Activated CD4-positive, alpha-beta T cell treated with anti-CD3 and anti-CD28 coated beads, Interleukin-2, amount 10 ng/mL, durations not matched to agents 24 days and 14 days (primary cell): ENCODE measurements around the gene NELL1. TPM values are rescaled to one million over a fixed set of nuclear protein-coding genes. Genes with fewer than 3 reads are reported as not detected.

Experiments
- DNase-seq: peaks from one replicate; pipeline ENCODE4 v3.0.0; 2022
- H3K27ac Mint-ChIP-seq: one replicate; pipeline ENCODE4 v1.8.0; 2022; ENCODE audit warnings: mild to moderate bottlenecking, mixed read lengths
- H3K27me3 Mint-ChIP-seq: one replicate; pipeline ENCODE4 v1.8.0; 2022; ENCODE audit warnings: mixed read lengths
- H3K36me3 Mint-ChIP-seq: one replicate; pipeline ENCODE4 v1.8.0; 2022; ENCODE audit warnings: low read depth, mild to moderate bottlenecking, mixed read lengths
- H3K4me1 Mint-ChIP-seq: one replicate; pipeline ENCODE4 v1.8.0; 2021; ENCODE audit warnings: mixed read lengths
- H3K4me3 Mint-ChIP-seq: one replicate; pipeline ENCODE4 v1.8.0; 2022; ENCODE audit warnings: mild to moderate bottlenecking, moderate library complexity, mixed read lengths
- H3K9me3 Mint-ChIP-seq: one replicate; pipeline ENCODE4 v1.8.0; 2021; ENCODE audit warnings: mixed read lengths
- intact Hi-C: fragments of 100-400 bp; cut with micrococcal nuclease; formaldehyde crosslinking; loops from one replicate; pipeline ENCODE4 v1.15.1; 2023
- total RNA-seq: library from RNA; stranded (reverse); gene quantifications from 2 replicates; pipeline ENCODE4 v1.2.3, GENCODE V29; 2022

Gene NELL1
- total RNA-seq, 1 donor from 2014 or later, result not detected

DNA sequence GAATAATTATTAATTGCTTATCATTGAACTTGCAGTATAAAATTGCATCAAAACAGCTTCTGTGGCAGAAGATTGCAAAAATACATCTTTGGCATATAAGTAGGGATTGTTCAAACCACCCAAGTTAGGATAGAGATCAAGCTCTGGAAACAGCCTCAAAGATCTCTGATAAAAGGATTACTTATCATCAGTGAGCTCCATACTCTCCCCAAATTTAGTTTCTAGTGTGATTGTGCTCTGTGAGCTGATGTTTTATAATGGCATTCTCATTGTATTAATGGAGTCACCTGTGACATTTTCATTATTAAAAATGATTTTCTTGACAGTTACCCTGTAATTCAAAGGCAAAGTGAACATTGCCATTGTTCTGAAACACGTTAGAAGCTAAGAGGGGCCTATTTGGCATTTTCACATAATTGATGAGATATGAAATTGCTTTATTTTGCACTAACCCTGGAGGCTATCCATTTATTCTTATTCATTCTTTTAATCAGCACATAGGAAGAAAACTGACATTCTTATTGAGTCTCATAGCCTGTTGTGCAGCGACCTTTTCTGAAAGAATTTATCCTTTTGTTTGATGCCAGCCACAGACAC is 897.2 kb downstream of the NELL1 start:
- Mint-ChIP-seq H3K27ac (no peak overlapping the region), H3K4me3 (no peak overlapping the region), H3K36me3 (no peaks in the 10 kb centered on the region), H3K4me1 (no peaks in the 10 kb centered on the region), H3K27me3 (no peaks in the 10 kb centered on the region), H3K9me3 (no peaks in the 10 kb centered on the region)
- no peak for DNase-seq
- intact Hi-C loops, result no loop called here

DNA sequence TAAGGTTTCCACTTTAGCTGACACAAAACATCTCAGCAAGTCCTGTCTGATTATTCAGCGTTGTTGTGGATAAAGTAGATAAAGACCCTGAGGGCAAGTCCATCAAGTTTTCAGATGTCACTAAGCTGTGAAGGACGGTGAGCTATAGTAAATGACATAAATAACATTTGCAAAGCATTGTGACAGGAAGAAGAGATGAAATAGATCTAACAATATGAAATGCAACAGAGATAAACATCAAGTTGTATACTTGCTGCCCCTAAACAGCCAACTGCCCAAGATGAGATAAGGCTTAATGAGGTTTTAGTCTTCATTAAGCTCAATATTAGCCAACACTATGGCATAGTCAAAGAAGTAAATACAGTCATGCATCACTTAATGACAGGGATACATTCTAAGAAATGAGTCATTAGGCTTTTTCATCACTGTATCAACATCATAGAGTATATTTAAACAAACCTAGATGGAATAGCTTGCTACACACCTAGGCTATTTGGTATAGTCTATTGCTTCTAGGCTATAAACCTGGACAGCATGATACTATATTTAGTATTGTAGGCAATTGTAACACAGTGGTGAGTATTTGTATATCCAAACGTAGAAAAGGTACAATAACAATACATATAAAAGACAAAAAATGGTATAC is 898.4 kb downstream of the NELL1 start:
- intact Hi-C loops, result no loop called here
- Mint-ChIP-seq H3K4me1 (no peaks in the 10 kb centered on the region), H3K27me3 (no peaks in the 10 kb centered on the region), H3K27ac (no peak overlapping the region), H3K9me3 (no peaks in the 10 kb centered on the region), H3K4me3 (no peak overlapping the region), H3K36me3 (no peaks in the 10 kb centered on the region)
- no peak for DNase-seq

DNA sequence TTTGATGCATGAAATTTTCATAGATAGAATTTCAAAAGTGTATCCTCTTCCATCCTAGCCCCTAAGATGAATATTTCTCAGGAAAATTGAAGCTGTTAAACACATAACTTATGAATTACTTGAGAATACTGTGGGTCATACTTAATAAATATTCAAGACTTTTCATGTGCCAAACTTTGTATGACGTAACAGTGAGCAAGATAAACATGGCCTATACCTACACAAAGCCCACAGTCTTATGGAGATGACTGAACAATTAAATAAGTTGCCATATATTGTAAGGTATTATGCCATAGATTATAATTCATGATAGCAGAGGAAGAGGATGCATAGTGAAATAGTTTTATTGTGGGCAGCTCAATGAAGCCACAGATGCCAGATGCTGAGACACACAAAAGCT is 902.8 kb downstream of the NELL1 start:
- no peaks in the 10 kb centered on the region for H3K27me3 Mint-ChIP-seq
- intact Hi-C loops, result no loop called here
- H3K4me3 Mint-ChIP-seq, result no peak overlapping the region
- no peak for DNase-seq
- H3K4me1 Mint-ChIP-seq, result no peaks in the 10 kb centered on the region
- no peaks in the 10 kb centered on the region for H3K9me3 Mint-ChIP-seq
- no peak overlapping the region for H3K27ac Mint-ChIP-seq
- no peaks in the 10 kb centered on the region for H3K36me3 Mint-ChIP-seq

DNA sequence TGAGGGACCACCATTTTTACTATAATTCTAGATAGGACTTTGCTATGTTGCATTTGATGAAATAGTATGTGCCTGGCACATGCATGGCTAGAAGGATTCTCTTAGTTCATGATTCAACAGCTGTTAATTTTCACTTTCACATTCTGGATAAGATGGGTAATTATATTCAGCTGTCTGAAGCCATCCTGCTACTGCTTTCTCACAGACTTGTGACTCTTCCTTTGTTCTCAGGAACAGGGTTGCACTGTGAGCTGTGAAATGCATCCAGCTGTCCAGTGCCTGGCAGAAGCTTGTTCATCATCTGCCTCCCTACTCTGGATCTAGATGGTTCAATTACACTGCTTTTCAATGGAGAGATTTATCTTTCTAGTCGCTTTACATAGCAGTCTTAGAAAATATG is 913.4 kb downstream of the NELL1 start:
- Mint-ChIP-seq H3K36me3 (no peaks in the 10 kb centered on the region), H3K9me3 (no peaks in the 10 kb centered on the region), H3K27me3 (no peaks in the 10 kb centered on the region), H3K4me1 (no peaks in the 10 kb centered on the region), H3K27ac (no peak overlapping the region), H3K4me3 (no peak overlapping the region)
- DNase-seq, result no peak
- intact Hi-C loops, result no loop called here

DNA sequence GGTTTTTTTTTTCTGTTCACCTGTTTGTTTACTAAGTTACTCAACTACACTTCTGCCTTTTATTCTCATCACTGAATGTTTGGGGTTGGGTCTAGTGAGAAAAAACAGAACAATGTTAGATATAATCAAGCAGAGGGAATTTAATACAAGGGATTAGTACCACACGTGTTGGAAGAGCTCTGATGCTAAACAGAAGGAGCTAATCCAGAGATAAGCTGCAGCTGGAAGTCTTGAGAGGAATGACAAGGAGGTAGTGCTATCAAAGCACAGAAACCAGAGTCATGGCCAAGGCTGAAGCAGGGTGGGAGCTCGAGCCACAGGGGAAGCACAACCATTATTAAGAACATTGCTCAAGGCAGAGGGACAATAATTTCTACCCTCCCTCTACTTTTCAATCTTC is 919.4 kb downstream of the NELL1 start:
- Mint-ChIP-seq H3K27ac (no peak overlapping the region), H3K27me3 (no peaks in the 10 kb centered on the region), H3K36me3 (no peaks in the 10 kb centered on the region), H3K4me3 (no peak overlapping the region), H3K4me1 (no peaks in the 10 kb centered on the region), H3K9me3 (no peaks in the 10 kb centered on the region)
- DNase-seq, result no peak
- intact Hi-C loops, result no loop called here

DNA sequence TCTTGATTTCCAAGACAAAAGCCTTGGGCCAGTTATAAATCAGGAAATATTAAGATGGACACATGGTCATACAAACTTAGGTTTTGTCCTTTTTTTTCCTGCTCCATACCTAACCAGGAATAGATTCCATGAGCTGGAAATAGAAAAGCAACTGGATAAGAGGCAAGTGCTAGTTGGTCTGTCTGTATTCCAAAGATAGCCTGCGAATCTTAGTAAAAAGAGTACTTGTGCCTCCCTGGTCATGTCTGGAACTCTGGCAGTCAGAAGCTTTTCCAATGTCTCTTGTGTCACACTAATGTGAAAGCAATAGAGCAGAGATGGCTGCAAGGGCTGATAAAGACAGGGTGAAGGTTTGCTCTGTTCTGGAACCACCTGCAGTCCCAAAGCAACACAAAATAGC is 933.3 kb downstream of the NELL1 start:
- Mint-ChIP-seq H3K4me3 (no peak overlapping the region), H3K36me3 (no peaks in the 10 kb centered on the region), H3K27ac (no peak overlapping the region), H3K9me3 (peaks cover 3% of the 10 kb centered on the region), H3K27me3 (no peaks in the 10 kb centered on the region), H3K4me1 (no peaks in the 10 kb centered on the region)
- DNase-seq, result no peak
- intact Hi-C loops, result no loop called here

DNA sequence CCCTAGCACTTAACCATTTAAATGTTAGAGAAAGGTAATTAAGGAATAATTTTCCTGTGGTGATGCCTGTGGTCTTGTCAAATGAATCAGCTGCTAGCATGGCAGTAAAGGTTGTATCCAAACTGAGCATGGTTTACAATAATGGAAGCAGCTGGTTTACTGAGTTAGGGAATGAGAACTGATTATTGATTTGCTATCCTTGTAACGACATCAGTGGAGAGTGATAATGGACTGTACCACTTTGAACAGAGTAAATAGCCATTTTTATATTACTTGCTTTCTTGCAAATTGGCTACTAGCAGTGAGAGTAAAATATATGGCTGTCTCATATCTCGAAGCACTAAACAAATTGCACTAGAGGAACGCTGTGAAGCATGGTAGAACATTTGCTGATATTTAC is 934.5 kb downstream of the NELL1 start:
- no peak overlapping the region for H3K27ac Mint-ChIP-seq
- intact Hi-C loops, result no loop called here
- no peaks in the 10 kb centered on the region for H3K36me3 Mint-ChIP-seq
- H3K9me3 Mint-ChIP-seq, result peaks cover 3% of the 10 kb centered on the region
- H3K27me3 Mint-ChIP-seq, result no peaks in the 10 kb centered on the region
- no peaks in the 10 kb centered on the region for H3K4me1 Mint-ChIP-seq
- no peak overlapping the region for H3K4me3 Mint-ChIP-seq
- no peak for DNase-seq

DNA sequence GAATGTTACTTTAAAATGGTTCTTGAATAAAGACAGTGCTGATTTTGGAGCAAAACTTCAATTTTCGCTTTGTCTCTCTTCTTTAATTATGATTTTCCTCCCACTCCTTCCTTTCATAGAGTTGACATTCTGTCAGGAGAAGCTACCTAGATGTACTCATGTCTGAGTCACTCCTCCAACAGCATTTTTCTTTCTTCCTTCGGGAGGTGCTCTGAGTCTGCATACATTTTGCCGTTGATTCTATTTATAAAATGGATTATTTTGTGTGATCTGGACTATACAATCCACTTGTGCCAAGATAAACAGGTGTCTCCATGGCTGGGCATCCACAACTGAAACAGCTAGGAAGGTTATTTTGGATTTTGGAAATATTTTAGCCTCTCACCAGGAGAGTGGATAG is 935.2 kb downstream of the NELL1 start:
- H3K36me3 Mint-ChIP-seq, result no peaks in the 10 kb centered on the region
- no peak overlapping the region for H3K27ac Mint-ChIP-seq

DNA sequence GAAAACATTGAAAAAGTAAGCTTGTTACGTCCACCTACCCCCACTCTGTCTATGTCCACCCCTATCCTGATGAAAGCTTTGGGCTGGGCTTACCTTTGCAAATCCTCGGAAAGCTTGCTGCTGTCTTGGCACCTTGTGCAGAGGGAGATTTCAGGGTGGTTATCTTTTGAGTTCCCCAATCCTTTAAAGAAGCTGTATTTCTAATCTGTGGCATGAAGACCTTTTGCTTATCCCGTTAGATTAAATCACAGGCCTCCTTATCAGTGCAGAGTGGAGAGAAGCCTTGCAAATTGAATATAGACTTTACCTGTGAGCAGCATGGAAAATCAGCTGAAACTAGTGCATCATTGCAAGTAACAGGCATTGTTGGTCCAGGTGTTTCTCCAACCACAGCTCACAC is 942.9 kb downstream of the NELL1 start:
- Mint-ChIP-seq H3K4me1 (no peaks in the 10 kb centered on the region), H3K27me3 (no peaks in the 10 kb centered on the region)

More for the DNA sequence above, 935.2 kb downstream of the NELL1 start:
- Mint-ChIP-seq H3K9me3 (peaks cover 3% of the 10 kb centered on the region), H3K27me3 (no peaks in the 10 kb centered on the region), H3K4me1 (no peaks in the 10 kb centered on the region), H3K4me3 (no peak overlapping the region)
- intact Hi-C loops, result no loop called here
- no peak for DNase-seq

DNA sequence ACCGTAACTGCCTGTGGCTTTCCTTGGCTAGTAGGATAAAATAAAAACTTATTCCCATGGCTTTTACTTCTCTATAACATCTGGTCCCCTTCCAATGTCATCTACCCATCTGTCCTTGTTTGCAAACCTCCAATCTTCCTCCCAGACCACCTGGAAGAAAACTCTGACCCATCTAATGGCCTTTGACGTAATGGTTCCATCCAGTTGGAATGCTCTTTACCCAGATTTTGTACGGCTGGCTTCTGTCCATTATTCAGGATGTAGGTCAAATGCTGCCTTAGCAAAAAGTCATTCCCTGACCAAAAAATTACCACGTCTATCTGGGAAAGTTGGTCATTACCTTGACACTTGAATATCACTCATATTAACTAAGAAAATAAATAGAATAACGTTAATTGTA is 945.6 kb downstream of the NELL1 start:
- no peak for DNase-seq
- Mint-ChIP-seq H3K27ac (no peak overlapping the region), H3K4me1 (no peaks in the 10 kb centered on the region), H3K9me3 (no peaks in the 10 kb centered on the region), H3K4me3 (no peak overlapping the region), H3K36me3 (no peaks in the 10 kb centered on the region), H3K27me3 (no peaks in the 10 kb centered on the region)
- intact Hi-C loops, result no loop called here

More for the DNA sequence above, 942.9 kb downstream of the NELL1 start:
- Mint-ChIP-seq H3K9me3 (no peaks in the 10 kb centered on the region), H3K4me3 (no peak overlapping the region), H3K36me3 (no peaks in the 10 kb centered on the region), H3K27ac (no peak overlapping the region)
- intact Hi-C loops, result no loop called here
- DNase-seq, result no peak

DNA sequence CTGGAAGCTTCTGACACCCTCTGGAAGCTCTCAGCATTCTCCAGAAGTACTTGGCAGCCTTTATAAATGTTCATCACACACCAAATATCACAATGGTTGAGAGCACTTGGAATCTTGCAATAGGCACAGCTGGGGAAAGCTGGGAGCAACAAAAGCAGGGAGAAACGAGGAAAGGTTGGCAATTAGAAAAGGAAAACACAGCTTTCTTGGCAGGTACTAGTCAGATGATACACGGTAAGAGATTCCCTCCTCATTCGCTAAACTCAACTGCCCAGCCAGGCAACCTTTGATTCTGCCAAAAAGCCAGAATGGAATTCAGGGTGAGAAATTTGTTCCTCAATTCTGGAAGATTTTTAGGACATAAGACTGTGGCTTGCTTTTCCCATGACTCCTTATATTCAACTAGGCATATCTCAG is 946.6 kb downstream of the NELL1 start:
- intact Hi-C loops, result no loop called here
- H3K36me3 Mint-ChIP-seq, result no peaks in the 10 kb centered on the region
- H3K4me3 Mint-ChIP-seq, result no peak overlapping the region
- H3K9me3 Mint-ChIP-seq, result no peaks in the 10 kb centered on the region
- no peak for DNase-seq
- no peak overlapping the region for H3K27ac Mint-ChIP-seq
- H3K4me1 Mint-ChIP-seq, result no peaks in the 10 kb centered on the region
- H3K27me3 Mint-ChIP-seq, result no peaks in the 10 kb centered on the region

DNA sequence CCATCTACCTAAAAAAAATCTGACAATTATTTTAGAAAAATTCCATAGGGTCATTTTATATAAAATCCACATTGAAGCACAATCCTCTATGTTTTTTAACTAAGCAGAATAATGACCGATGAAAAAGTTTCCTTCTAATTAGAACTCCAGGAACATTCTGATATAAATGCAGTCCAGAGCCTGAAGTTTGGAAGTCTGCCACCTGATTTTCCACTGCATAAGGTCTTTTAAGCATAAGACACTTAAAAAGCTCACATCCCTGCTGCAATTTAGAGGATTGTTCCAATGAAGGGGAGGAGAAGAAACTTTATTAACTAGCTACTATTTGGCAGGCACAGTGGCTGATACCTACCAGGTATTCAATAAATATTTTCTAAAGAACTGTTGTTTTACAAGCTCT is 953.2 kb downstream of the NELL1 start:
- Mint-ChIP-seq H3K9me3 (no peaks in the 10 kb centered on the region), H3K27me3 (no peaks in the 10 kb centered on the region), H3K4me3 (no peak overlapping the region), H3K27ac (no peak overlapping the region), H3K4me1 (no peaks in the 10 kb centered on the region), H3K36me3 (no peaks in the 10 kb centered on the region)
- intact Hi-C loops, result no loop called here
- no peak for DNase-seq

DNA sequence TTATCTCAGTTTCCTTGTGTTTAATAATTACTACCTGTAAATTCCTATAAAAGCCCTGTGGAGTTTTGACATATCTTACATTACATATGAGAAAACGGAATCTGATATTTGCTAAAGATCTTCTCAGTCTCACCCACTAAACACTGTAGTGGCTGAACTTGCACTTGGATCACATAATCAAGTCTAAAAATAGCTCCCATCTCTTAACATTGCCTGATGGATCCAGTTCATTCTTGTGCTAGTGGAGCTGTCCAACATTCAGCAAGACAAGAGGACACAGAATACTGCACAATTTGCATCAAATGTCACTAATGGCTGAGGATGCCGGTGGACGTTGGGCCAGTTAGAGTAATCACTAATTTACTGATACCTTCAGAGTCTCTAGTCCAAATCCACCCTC is 953.6 kb downstream of the NELL1 start:
- Mint-ChIP-seq H3K27ac (no peak overlapping the region), H3K27me3 (no peaks in the 10 kb centered on the region), H3K9me3 (no peaks in the 10 kb centered on the region), H3K4me1 (no peaks in the 10 kb centered on the region), H3K4me3 (no peak overlapping the region), H3K36me3 (no peaks in the 10 kb centered on the region)
- intact Hi-C loops, result no loop called here
- no peak for DNase-seq
